Measurements from ENCODE around the gene KCNJ6.

DNA sequence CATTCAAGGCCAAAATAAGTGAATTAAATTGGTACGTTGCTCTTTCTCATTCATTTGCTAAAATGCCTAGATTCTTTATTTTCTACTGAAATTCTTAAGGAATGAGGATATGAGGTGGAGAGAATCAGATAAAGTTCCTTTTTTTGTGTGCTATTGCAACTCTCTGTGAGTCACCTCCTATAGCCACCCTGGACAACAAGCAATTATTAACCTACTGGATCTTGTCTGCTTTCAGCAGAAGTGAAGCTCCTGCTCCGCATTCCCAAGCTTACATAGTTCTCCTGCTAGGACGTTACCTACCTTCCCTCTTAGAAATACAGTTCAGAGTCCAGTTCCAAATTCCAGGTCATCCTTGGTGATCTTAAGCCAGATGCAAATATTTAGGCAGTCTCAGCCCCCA is 4.8 kb upstream of the KCNJ6 start:
- TF ChIP-seq SP1 (IDR thresholded peaks at IDR 0.05) (no peak), SUZ12 (IDR thresholded peaks at IDR 0.05) (no peak), HDGF (IDR thresholded peaks at IDR 0.05; ENCODE audit: borderline replicate concordance) (no peak), FOXA1 (IDR thresholded peaks at IDR 0.05) (no peak), NFRKB (IDR thresholded peaks at IDR 0.05) (no peak), CTBP1 (IDR thresholded peaks at IDR 0.05; ENCODE audit: borderline replicate concordance) (no peak), ZNF384 (IDR thresholded peaks at IDR 0.05) (no peak)

All from HEK293T (cell line).